K562 (cell line): ENCODE results near the gene MRPL2. TPM values are rescaled to one million over a fixed set of nuclear protein-coding genes. Genes with fewer than 3 reads are reported as not detected.

Experiments used
- ARID4B ChIP-seq: sonication (generic); formaldehyde crosslinking; IDR thresholded peaks from 2 replicates; pipeline ENCODE4 v1.8.0; 2022; ENCODE audit warnings: mild to moderate bottlenecking, missing genetic modification reagents
- FOXM1 ChIP-seq, 2 experiments: fragments of 450-650 bp in 1 of 2; sonication (generic) in 1 of 2; formaldehyde crosslinking in 1 of 2; IDR thresholded peaks; 2 replicates each; pipeline versions ENCODE4 v1.6.1 to v1.9.0; 2017 to 2022; ENCODE audit warnings: low read depth in 2 of 2, mild to moderate bottlenecking in 2 of 2, missing genetic modification reagents in 1 of 2, moderate library complexity in 1 of 2
- GABPB2 ChIP-seq: fragments of 250-450 bp; sonication (Bioruptor Pico); conservative IDR thresholded peaks from 2 replicates; pipeline ENCODE4 v1.5.1; 2021; ENCODE audit warnings: mild to moderate bottlenecking
- TAF15 ChIP-seq: fragments of 200-400 bp; formaldehyde crosslinking; IDR thresholded peaks from 2 replicates; pipeline ENCODE4 v1.6.1; 2017; ENCODE audit warnings: mild to moderate bottlenecking, low read depth, low read length, moderate library complexity
- TCF15 ChIP-seq: fragments of 250-450 bp; sonication (Bioruptor Pico); IDR thresholded peaks from 2 replicates; pipeline ENCODE4 v1.8.0; 2022; ENCODE audit warnings: moderate library complexity, mild to moderate bottlenecking, inconsistent platforms
- ZBTB5 ChIP-seq: fragments of 450-650 bp; IDR thresholded peaks from 2 replicates; pipeline ENCODE4 v1.6.1; 2017; ENCODE audit warnings: antibody characterized with exemption
- ZNF316 ChIP-seq: fragments of 450-650 bp; IDR thresholded peaks from 2 replicates; pipeline ENCODE4 v1.6.1; 2016
- ZNF407 ChIP-seq: fragments of 450-650 bp; IDR thresholded peaks from 2 replicates; pipeline ENCODE4 v1.6.1; 2016; ENCODE audit warnings: low read depth
- ZNF431 ChIP-seq: sonication (generic); formaldehyde crosslinking; IDR thresholded peaks from 2 replicates; pipeline ENCODE4 v1.8.0; 2022; ENCODE audit warnings: mild to moderate bottlenecking, missing genetic modification reagents
- ZNF780A ChIP-seq: fragments of 250-450 bp; sonication (Bioruptor Pico); IDR thresholded peaks from 2 replicates; pipeline ENCODE4 v1.5.0; 2021; ENCODE audit warnings: mild to moderate bottlenecking
- polyA plus RNA-seq, 8 experiments: library from polyadenylated mRNA; depleted of rRNA in 4 of 8; stranded (reverse) in 5 of 8; unstranded in 3 of 8; fragments of >200 nt; fragmentation: Nextera tagmentation in 2 of 8; fragmentation: Illumina TruSeq in 1 of 8; extraction: Ambion mirVana in 2 of 8; extraction: Trizol in 1 of 8; gene quantifications; 2 replicates each; pipeline versions ENCODE4 v1.2.1 to v1.2.3, GENCODE V29; 2011 to 2014; ENCODE audit warnings: inconsistent platforms in 1 of 8, missing spikeins in 1 of 8
- total RNA-seq, 7 experiments: library from RNA; depleted of rRNA in 6 of 7; stranded (reverse); fragments of >200 nt in 6 of 7; fragmentation: Illumina TruSeq in 2 of 7; extraction: Trizol in 2 of 7; gene quantifications; 2 replicates each; pipeline versions ENCODE4 v1.2.1 to v1.2.3, GENCODE V29; 2011 to 2021; ENCODE audit warnings: low replicate concordance in 1 of 7

Gene MRPL2
- total and polyA plus RNA-seq, 9 of the 15 experiments (the other 6 are each of a cell fraction or from before 2014, with no cell fraction given) = 63.1 to 262 (median 121) TPM

GRCh38 chr6:43013097-43013842 is 46.0 kb downstream of the MRPL2 start (continued):
- no peak for TF ChIP-seq ZNF407
- TF ChIP-seq TAF15 = no peak
- TF ChIP-seq FOXM1 (IDR thresholded peaks at IDR 0.05; ENCODE audit: low read depth) = no peak
- TF ChIP-seq FOXM1 (CRISPR knock-in tag; IDR thresholded peaks at IDR 0.05; ENCODE audit: low read depth) = no peak
- TF ChIP-seq ZBTB5 = no peak
- TF ChIP-seq GABPB2 (CRISPR knock-in tag) = no peak
- TF ChIP-seq TCF15 (CRISPR knock-in tag) = no peak
- TF ChIP-seq ZNF431 (CRISPR knock-in tag) = no peak
- TF ChIP-seq ZNF780A = no peak
- TF ChIP-seq ARID4B = no peak
- no peak for TF ChIP-seq ZNF316
